Stimulated activated CD8-positive, alpha-beta memory T cell treated with anti-CD3 and anti-CD28 coated beads, Interleukin-4, amount 100 ng/mL, for 1 hour (primary cell): ENCODE measurements around the gene EIF4G3.
"Not testable (repeated sequence)": the region's sequence is repeated elsewhere in the genome, so short reads cannot be mapped to it uniquely, and the experiment has no call there.

Source experiments
- DNase-seq, 2 donors: peaks; one replicate each; pipeline ENCODE4 v3.0.0-alpha.2; 2020; ENCODE audit warnings: low read depth in 2 of 2, low spot score in 1 of 2

Gene EIF4G3

GRCh38 chr1:21068937-21069336 is 107.8 kb downstream of the EIF4G3 start:
- no peak for DNase-seq

- no peak for DNase-seq
Measured at GRCh38 chr1:21067551-21068227, 109.0 kb downstream of the EIF4G3 start.

GRCh38 chr1:21066356-21067012 is 110.2 kb downstream of the EIF4G3 start:
- DNase-seq: no peak

GRCh38 chr1:21065851-21066250 is 110.8 kb downstream of the EIF4G3 start:
- DNase-seq: no peak

DNA sequence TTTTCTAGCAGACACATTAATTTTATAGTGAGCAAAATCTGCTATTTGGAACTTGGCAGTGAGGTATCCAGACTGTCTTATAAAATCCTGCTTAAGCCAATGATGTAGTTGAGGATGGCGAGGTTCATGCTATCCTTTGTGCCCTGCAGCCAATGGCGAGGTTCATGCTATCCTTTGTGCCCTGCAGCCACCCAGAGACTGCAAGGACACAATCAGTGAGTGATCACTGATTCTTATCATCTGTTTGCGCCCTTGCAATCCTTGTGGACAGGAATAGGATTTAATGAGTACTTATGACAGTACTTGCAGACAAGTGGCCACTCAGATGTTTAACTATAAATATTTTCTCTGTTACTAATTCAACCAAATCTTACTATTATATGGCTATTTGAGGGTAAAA is 112.6 kb downstream of the EIF4G3 start:
- DNase-seq: no peak

DNA sequence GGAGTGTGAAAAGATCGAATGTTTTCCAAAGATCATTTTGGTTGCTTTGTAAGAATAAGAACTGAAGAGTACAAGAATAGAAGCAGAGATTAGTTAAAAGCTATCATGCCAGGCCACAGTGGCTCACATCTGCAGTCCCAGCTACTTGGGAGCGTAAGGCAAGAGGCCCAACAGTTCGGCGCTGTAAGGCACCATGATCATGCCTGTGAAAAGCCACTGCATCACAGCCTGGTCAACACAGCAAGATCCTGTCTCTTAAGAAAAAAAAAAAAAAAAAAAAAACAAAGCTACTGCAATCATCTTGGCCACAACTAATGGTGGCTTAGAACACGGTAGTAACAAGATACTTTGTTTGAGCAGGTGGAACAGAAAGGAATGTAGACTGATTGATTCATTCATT is 116.2 kb downstream of the EIF4G3 start:
- no peak for DNase-seq

DNA sequence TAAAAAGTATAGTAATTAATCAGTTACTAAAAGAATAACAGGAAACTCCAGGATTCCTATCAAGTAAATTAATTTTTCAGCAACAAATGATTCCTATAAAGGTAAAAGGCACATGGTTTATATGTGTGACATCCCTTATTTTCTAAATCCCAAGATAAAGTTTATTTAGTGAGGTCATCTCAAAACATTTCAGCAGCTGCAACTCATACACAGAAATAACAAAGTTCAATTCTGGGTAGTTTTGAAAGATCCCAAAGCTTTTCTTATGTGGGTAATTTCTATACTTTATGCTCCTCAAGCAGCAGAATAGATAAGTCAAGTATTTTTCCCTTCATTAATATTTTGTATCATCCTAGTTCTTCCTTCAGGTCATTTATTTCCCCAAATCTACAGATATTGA is 117.7 kb downstream of the EIF4G3 start:
- DNase-seq: no peak

GRCh38 chr1:21058035-21058793 is 118.5 kb downstream of the EIF4G3 start:
- no peak for DNase-seq

DNA sequence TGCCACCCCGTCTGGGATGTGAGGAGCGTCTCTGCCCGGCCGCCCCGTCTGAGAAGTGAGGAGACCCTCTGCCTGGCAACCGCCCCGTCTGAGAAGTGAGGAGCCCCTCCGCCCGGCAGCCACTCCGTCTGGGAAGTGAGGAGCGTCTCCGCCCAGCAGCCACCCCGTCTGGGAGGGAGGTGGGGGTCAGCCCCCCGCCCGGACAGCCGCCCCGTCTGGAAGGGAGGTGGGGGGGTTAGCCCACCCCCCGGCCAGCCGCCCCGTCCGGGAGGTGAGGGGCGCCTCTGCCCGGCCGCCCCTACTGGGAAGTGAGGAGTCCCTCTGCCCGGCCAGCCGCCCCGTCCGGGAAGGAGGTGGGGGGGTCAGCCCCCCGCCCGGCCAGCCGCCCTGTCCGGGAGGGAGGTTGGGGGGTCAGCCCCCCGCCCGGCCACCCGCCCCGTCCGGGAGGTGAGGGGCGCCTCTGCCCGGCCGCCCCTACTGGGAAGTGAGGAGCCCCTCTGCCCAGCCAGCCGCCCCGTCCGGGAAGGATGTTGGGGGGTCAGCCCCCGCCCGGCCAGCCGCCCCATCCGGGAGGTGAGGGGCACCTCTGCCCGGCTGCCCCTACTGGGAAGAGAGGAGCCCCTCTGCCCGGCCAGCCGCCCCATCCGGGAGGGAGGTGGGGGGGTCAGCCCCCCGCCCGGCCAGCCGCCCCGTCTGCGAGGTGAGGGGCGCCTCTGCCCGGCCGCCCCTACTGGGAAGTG is 123.3 kb downstream of the EIF4G3 start:
- DNase-seq: not testable (repeated sequence)

DNA sequence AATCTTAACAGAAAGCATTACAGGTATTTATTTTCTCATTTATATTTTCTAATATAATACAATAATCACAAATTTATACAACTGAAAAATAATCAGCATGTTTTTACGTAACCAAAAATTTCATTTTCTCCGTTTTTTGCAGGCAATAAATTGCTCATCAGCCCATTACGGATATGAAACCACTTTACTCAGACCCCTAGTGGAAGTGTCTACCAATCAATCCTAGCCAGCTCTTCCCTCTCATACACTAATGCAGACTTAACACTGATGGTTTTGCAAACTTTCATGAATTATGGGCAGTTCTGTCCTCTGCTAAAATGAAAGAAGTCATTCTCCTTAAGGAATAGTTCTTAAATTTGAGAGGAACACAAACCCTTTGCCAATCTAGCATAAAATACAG is 124.7 kb downstream of the EIF4G3 start:
- DNase-seq: no peak

DNA sequence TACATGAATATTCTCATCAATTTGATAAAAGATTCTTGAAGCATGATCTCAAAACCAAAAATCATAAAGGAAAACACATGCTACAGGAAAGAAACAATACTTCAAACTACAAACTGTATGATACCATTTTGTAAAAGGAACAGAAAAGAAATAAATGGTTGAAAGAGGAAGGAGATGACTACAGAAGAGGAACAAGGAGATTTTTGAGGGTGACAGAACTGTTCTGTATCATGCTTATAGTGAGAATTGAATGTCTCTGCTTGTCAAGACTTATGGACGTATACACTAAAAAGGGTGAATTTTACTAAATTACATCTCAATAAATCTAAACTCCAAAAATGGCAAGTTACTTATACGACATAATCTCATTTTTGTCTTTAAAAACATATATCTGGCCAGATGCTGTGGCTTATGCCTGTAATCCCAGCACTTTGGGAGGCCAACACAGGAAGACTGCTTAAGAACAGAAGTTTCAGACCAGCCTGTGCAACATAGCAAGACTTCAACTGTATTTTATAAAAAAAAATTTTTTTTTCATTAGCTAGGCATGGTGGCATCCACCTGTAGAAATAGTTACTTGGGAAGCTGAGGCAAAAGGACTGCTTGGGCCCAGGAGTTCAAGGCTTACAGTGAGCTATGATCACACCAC is 125.4 kb downstream of the EIF4G3 start:
- DNase-seq: no peak

GRCh38 chr1:21050031-21050430 is 126.7 kb downstream of the EIF4G3 start:
- no peak for DNase-seq

DNA sequence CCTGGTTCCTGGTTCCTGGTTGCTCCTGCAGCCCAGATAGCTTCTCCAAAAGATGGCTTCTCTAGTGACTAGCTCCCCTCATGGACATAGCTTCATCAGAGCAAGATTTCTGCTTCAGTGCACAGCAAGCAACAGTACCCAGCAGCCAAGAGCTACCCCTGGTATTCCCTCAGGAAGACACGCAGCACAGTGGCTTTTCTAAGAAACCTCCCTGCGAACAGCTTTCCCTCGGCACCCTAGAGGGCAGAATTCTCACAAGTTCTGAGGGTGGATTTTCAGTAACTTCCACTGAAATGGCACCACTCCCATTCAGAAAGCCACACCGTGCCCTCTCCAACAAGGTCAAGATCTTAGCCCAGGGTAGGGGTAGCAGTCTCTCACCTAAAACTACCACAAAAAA is 128.2 kb downstream of the EIF4G3 start:
- no peak for DNase-seq

- no peak for DNase-seq
Measured at GRCh38 chr1:21046132-21046531, 130.6 kb downstream of the EIF4G3 start.

DNA sequence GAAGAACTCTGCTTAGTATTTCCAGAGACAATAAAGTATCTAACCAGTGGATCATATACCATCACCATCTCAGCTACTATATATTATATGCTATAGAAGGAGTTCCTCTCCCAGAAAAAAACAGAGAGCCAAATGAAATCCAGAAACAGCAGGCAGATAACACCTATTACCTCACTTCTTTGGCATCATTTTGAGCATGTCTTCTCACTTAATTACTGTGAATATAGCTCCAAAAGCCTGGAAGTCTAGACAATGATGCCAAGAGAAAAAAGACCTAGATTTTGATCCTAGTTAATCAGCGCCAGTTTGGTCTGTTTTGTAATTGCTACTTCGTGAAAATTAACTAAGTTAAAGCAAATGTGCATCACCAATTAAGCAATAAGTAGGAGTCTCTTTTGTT is 131.3 kb downstream of the EIF4G3 start:
- no peak for DNase-seq

DNA sequence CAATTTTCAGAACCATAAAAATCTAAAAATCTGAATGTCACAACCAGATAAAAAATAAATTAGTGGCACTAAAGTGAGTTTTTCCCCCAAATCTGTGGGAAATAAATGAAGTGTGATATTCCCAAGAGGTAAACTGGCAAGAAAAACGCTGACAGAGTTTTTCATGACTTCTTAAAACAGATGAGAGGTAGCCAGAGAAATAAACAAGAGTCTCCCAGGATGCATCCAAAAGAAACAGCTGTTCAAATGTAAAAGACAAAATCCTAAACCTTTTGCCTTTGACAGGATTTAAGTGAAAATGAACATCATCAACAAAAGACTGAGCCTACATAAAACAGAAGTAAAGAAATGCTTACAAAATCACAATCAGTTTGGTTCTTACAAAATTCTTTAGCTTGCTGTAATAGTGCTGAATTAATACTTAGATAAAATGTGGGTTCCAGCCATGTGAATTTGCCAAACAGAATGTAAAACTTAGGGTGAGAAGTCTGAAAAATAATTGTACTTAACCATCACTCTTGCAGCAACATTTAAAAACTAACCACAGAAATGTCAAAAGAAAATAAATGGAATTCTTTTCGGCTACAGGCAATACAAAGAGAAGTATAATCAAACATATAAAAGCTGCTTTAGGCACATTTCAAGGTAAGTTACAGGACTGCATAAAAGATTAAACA is 133.6 kb downstream of the EIF4G3 start:
- DNase-seq: no peak

- DNase-seq: no peak
Measured at GRCh38 chr1:21041541-21041940, 135.2 kb downstream of the EIF4G3 start.

GRCh38 chr1:21037091-21037490 is 139.6 kb downstream of the EIF4G3 start:
- no peak for DNase-seq

- no peak for DNase-seq
Measured at GRCh38 chr1:21035794-21036193, 140.9 kb downstream of the EIF4G3 start.
